ENCODE measurements around the gene GRAMD1A.
"Not testable (repeated sequence)": the region's sequence is repeated elsewhere in the genome, so short reads cannot be mapped to it uniquely, and the experiment has no call there.

The GRAMD1A gene

GRCh38 chr19:34967551-34967950 is 32.6 kb upstream of the GRAMD1A start:
- CTCF ChIA-PET: interaction anchor here (0.8 to 24.8 kb wide), 4 partner anchors 12 to 126 kb away, joined by 4 to 249 read pairs (median 5); no protein-coding TSS in a partner anchor
- H3K4me3 ChIP-seq (ENCODE audit: control insufficient read depth in 1 of 7, extremely low read depth in 1 of 7, insufficient read depth in 4 of 7, low read depth in 2 of 7, low read length in 6 of 7): no peak overlapping the region
- WGBS (ENCODE audit: insufficient coverage): 93% methylated on average over 2 of the region's 6 CpGs
- H3K4me1 ChIP-seq (ENCODE audit: control extremely low read depth in 1 of 4, control insufficient read depth in 4 of 4, insufficient read depth in 4 of 4, low read length in 3 of 4): peaks cover 4 to 12% (median 10%) of the 10 kb centered on the region in 4 experiments
- H3K27ac ChIP-seq (ENCODE audit: insufficient read depth in 1 of 2, low read depth in 1 of 2, low read length in 2 of 2, poor library complexity in 1 of 2, severe bottlenecking in 2 of 2): no peak overlapping the region
- POLR2A ChIA-PET: no interaction called here
- peaks cover 0 to 19% (median 11%) of the 10 kb centered on the region in 5 experiments for H3K9me3 ChIP-seq (ENCODE audit: control extremely low read depth in 1 of 5, control insufficient read depth in 4 of 5, insufficient read depth in 2 of 5, low read depth in 1 of 5, low read length in 4 of 5)
- no peaks in the 10 kb centered on the region for H3K27me3 ChIP-seq (replicated peaks in 2 of 5; ENCODE audit: control insufficient read depth in 4 of 5, insufficient read depth in 5 of 5, low read length in 4 of 5)
- DNase-seq: no peak
- H3K36me3 ChIP-seq (ENCODE audit: control insufficient read depth in 4 of 4, insufficient read depth in 4 of 4, low read length in 3 of 4): no peaks in the 10 kb centered on the region

DNA sequence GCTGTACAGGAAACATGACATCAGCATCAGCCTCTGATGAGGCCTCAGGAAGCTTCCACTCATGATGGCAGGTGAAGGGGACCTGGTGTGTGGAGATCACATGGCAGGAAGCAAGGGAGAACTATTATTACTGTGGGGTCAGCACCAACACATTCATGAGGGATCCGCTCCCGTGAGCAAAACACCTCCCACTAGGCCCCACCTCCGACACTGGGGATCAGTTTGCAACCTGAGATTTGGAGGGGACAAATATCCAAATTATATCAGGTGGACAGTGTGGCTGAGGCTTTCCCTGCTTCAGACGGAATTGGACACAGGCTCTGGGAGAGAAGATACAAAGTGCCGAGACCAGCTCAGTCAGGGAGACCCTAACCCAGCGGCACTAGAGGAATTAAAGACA is 30.4 kb upstream of the GRAMD1A start:
- CTCF ChIA-PET: interaction anchor here (2.0 to 24.8 kb wide), 2 partner anchors 20 to 40 kb away, joined by 4 to 249 read pairs; no protein-coding TSS in a partner anchor
- H3K9me3 ChIP-seq (ENCODE audit: control extremely low read depth in 1 of 5, control insufficient read depth in 4 of 5, insufficient read depth in 2 of 5, low read depth in 1 of 5, low read length in 4 of 5): peaks cover 0 to 19% (median 11%) of the 10 kb centered on the region in 5 experiments
- 100% methylated on average over 2 of the region's 6 CpGs for WGBS (ENCODE audit: insufficient coverage)

DNA sequence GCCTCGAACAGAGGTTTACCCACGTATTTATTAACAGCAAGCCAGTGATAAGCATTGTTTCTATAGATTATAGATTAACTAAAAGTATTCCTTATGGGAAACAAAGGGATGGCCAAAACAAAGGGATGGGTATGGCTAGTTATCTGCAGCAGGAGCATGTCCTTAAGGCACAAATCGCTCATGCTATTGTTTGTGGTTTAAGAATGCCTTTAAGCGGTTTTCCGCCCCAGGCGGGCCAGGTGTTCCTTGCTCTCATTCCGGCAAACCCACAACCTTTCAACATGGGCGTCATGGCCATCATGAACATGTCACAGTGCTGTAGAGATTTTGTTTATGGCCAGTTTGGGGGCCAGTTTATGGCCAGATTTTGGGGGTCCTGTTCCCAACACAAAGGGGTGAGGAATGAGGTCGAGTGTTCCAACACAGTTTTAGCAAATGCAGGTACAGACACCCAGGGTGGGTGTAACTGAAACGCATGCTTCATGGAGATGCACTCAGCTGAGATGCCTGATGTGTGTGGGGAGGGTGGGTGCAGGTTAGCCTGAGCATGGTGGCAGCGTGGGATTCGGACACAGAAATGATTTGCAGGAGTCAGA is 29.8 kb upstream of the GRAMD1A start:
- POLR2A ChIA-PET; DNase-seq; H3K27ac ChIP-seq (ENCODE audit: insufficient read depth in 1 of 2, low read depth in 1 of 2, low read length in 2 of 2, poor library complexity in 1 of 2, severe bottlenecking in 2 of 2); H3K36me3 ChIP-seq (ENCODE audit: control insufficient read depth in 4 of 4, insufficient read depth in 4 of 4, low read length in 3 of 4); H3K4me3 ChIP-seq (ENCODE audit: control insufficient read depth in 1 of 7, extremely low read depth in 1 of 7, insufficient read depth in 4 of 7, low read depth in 2 of 7, low read length in 6 of 7); H3K27me3 ChIP-seq (replicated peaks in 2 of 5; ENCODE audit: control insufficient read depth in 4 of 5, insufficient read depth in 5 of 5, low read length in 4 of 5); H3K4me1 ChIP-seq (ENCODE audit: control extremely low read depth in 1 of 4, control insufficient read depth in 4 of 4, insufficient read depth in 4 of 4, low read length in 3 of 4): not testable (repeated sequence)
- H3K9me3 ChIP-seq (ENCODE audit: control extremely low read depth in 1 of 5, control insufficient read depth in 4 of 5, insufficient read depth in 2 of 5, low read depth in 1 of 5, low read length in 4 of 5): peaks cover 0 to 19% (median 11%) of the 10 kb centered on the region in 5 experiments
- CTCF ChIA-PET: interaction anchor here (2.0 to 24.8 kb wide), 2 partner anchors 20 to 40 kb away, joined by 4 to 249 read pairs; no protein-coding TSS in a partner anchor
- 98% methylated on average over 10 of the region's 12 CpGs for WGBS (ENCODE audit: insufficient coverage)

More for the DNA sequence above, 30.4 kb upstream of the GRAMD1A start:
- no peaks in the 10 kb centered on the region for H3K36me3 ChIP-seq (ENCODE audit: control insufficient read depth in 4 of 4, insufficient read depth in 4 of 4, low read length in 3 of 4)
- peaks cover 0 to 9% (median 3%) of the 10 kb centered on the region in 4 experiments for H3K4me1 ChIP-seq (ENCODE audit: control extremely low read depth in 1 of 4, control insufficient read depth in 4 of 4, insufficient read depth in 4 of 4, low read length in 3 of 4)
- H3K4me3 ChIP-seq (ENCODE audit: control insufficient read depth in 1 of 7, extremely low read depth in 1 of 7, insufficient read depth in 4 of 7, low read depth in 2 of 7, low read length in 6 of 7): no peak overlapping the region
- POLR2A ChIA-PET: no interaction called here
- H3K27ac ChIP-seq (ENCODE audit: insufficient read depth in 1 of 2, low read depth in 1 of 2, low read length in 2 of 2, poor library complexity in 1 of 2, severe bottlenecking in 2 of 2): no peak overlapping the region
- H3K27me3 ChIP-seq (replicated peaks in 2 of 5; ENCODE audit: control insufficient read depth in 4 of 5, insufficient read depth in 5 of 5, low read length in 4 of 5): no peaks in the 10 kb centered on the region
- DNase-seq: no peak

GRCh38 chr19:34972163-34972705 is 27.9 kb upstream of the GRAMD1A start:
- 91% methylated on average over 4 of the region's 7 CpGs for WGBS (ENCODE audit: insufficient coverage)
- Histone ChIP-seq H3K4me3 (ENCODE audit: control insufficient read depth in 1 of 7, extremely low read depth in 1 of 7, insufficient read depth in 4 of 7, low read depth in 2 of 7, low read length in 6 of 7) (no peak overlapping the region), H3K36me3 (ENCODE audit: control insufficient read depth in 4 of 4, insufficient read depth in 4 of 4, low read length in 3 of 4) (no peaks in the 10 kb centered on the region), H3K9me3 (ENCODE audit: control extremely low read depth in 1 of 5, control insufficient read depth in 4 of 5, insufficient read depth in 2 of 5, low read depth in 1 of 5, low read length in 4 of 5) (peaks cover 0 to 25% (median 18%) of the 10 kb centered on the region in 5 experiments), H3K27ac (ENCODE audit: insufficient read depth in 1 of 2, low read depth in 1 of 2, low read length in 2 of 2, poor library complexity in 1 of 2, severe bottlenecking in 2 of 2) (no peak overlapping the region), H3K4me1 (ENCODE audit: control extremely low read depth in 1 of 4, control insufficient read depth in 4 of 4, insufficient read depth in 4 of 4, low read length in 3 of 4) (peaks cover 0 to 9% (median 3%) of the 10 kb centered on the region in 4 experiments), H3K27me3 (replicated peaks in 2 of 5; ENCODE audit: control insufficient read depth in 4 of 5, insufficient read depth in 5 of 5, low read length in 4 of 5) (no peaks in the 10 kb centered on the region)
- CTCF ChIA-PET: interaction anchor here (0.7 to 24.8 kb wide), 20 partner anchors 8 to 170 kb away, joined by 3 to 249 read pairs (median 6); partner anchors contain the start of genes FXYD7 and ZNF792
- POLR2A ChIA-PET: interaction anchor here (0.6 to 1.2 kb wide), 3 partner anchors 10 to 65 kb away, joined by 3 to 4 read pairs (median 3); no protein-coding TSS in a partner anchor
- no peak for DNase-seq

DNA sequence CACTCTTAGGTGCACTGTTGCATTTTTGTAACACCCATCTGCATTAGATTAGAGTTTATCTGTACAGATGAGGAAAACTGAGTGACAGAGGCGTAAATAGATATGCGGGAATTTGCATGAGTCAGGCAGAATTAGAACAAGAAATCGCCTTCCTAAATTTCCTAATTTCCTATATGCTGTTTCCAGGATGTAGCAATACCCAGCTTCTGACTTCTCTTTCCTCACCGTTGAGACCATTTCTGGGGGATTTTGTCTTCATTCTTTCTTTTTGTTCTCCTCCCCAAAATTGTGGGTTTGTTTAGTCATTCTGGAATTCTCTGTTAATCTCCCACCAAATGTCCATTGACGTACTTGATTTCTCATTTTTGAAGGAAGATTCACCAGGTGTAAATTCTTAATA is 25.5 kb upstream of the GRAMD1A start:
- H3K27me3 ChIP-seq (replicated peaks in 2 of 5; ENCODE audit: control insufficient read depth in 4 of 5, insufficient read depth in 5 of 5, low read length in 4 of 5): no peaks in the 10 kb centered on the region
- H3K9me3 ChIP-seq (ENCODE audit: control extremely low read depth in 1 of 5, control insufficient read depth in 4 of 5, insufficient read depth in 2 of 5, low read depth in 1 of 5, low read length in 4 of 5): peaks cover 0 to 12% (median 6%) of the 10 kb centered on the region in 5 experiments
- WGBS (ENCODE audit: insufficient coverage): 96% methylated on average over 3 of the region's 5 CpGs
- CTCF ChIA-PET: interaction anchor here (0.9 to 24.8 kb wide), 4 partner anchors 11 to 69 kb away, joined by 3 to 249 read pairs (median 8); no protein-coding TSS in a partner anchor
- no peak for DNase-seq
- H3K4me3 ChIP-seq (ENCODE audit: control insufficient read depth in 1 of 7, extremely low read depth in 1 of 7, insufficient read depth in 4 of 7, low read depth in 2 of 7, low read length in 6 of 7): no peak overlapping the region
- no peaks in the 10 kb centered on the region for H3K36me3 ChIP-seq (ENCODE audit: control insufficient read depth in 4 of 4, insufficient read depth in 4 of 4, low read length in 3 of 4)
- H3K27ac ChIP-seq (ENCODE audit: insufficient read depth in 1 of 2, low read depth in 1 of 2, low read length in 2 of 2, poor library complexity in 1 of 2, severe bottlenecking in 2 of 2): no peak overlapping the region
- peaks cover 0 to 9% (median 3%) of the 10 kb centered on the region in 4 experiments for H3K4me1 ChIP-seq (ENCODE audit: control extremely low read depth in 1 of 4, control insufficient read depth in 4 of 4, insufficient read depth in 4 of 4, low read length in 3 of 4)
- POLR2A ChIA-PET: interaction anchor here (1.0 kb wide), 1 partner anchor 11 kb away, joined by 4 read pairs; no protein-coding TSS in a partner anchor

- Histone ChIP-seq H3K27me3 (replicated peaks in 2 of 5; ENCODE audit: control insufficient read depth in 4 of 5, insufficient read depth in 5 of 5, low read length in 4 of 5) (no peaks in the 10 kb centered on the region), H3K27ac (ENCODE audit: insufficient read depth in 1 of 2, low read depth in 1 of 2, low read length in 2 of 2, poor library complexity in 1 of 2, severe bottlenecking in 2 of 2) (no peak overlapping the region), H3K9me3 (ENCODE audit: control extremely low read depth in 1 of 5, control insufficient read depth in 4 of 5, insufficient read depth in 2 of 5, low read depth in 1 of 5, low read length in 4 of 5) (peaks cover 0 to 10% (median 6%) of the 10 kb centered on the region in 5 experiments), H3K4me3 (ENCODE audit: control insufficient read depth in 1 of 7, extremely low read depth in 1 of 7, insufficient read depth in 4 of 7, low read depth in 2 of 7, low read length in 6 of 7) (no peak overlapping the region), H3K4me1 (ENCODE audit: control extremely low read depth in 1 of 4, control insufficient read depth in 4 of 4, insufficient read depth in 4 of 4, low read length in 3 of 4) (peaks cover 0 to 9% (median 3%) of the 10 kb centered on the region in 4 experiments), H3K36me3 (ENCODE audit: control insufficient read depth in 4 of 4, insufficient read depth in 4 of 4, low read length in 3 of 4) (no peaks in the 10 kb centered on the region)
- POLR2A ChIA-PET: interaction anchor here (0.7 to 1.0 kb wide), 2 partner anchors 10 to 11 kb away, joined by 3 to 4 read pairs; partner anchors contain the start of gene ZNF792
- 89% methylated on average over 4 of the region's 5 CpGs for WGBS (ENCODE audit: insufficient coverage)
- no peak for DNase-seq
- CTCF ChIA-PET: interaction anchor here (0.9 to 24.8 kb wide), 3 partner anchors 26 to 69 kb away, joined by 3 to 249 read pairs (median 6); no protein-coding TSS in a partner anchor
These were observed 25.1 kb upstream of the GRAMD1A start for GRCh38 chr19:34975056-34975455.
